Neural progenitor cell (in vitro differentiated cells): ENCODE results near the gene PDGFRB. TPM values are rescaled to one million over a fixed set of nuclear protein-coding genes. Genes with fewer than 3 reads are reported as not detected.

ENCODE experiments used
- DNase-seq: peaks from one replicate; pipeline ENCODE4 v3.0.0-alpha.2; 2016; ENCODE audit warnings: low spot score
- H2AFZ ChIP-seq: fragments of 200-600 bp; sonication (generic); replicated peaks from 2 replicates; pipeline ENCODE4 v1.6.1; 2016; ENCODE audit warnings: antibody characterized with exemption
- H3F3A ChIP-seq: fragments of 200-600 bp; sonication (generic); 2 replicates; pipeline ENCODE4 v1.6.1; 2016; ENCODE audit warnings: antibody characterized with exemption, low read depth
- H3K27ac ChIP-seq: fragments of 200-600 bp; sonication (generic); 2 replicates; pipeline ENCODE4 v1.5.1; 2016; ENCODE audit warnings: mild to moderate bottlenecking
- H3K27me3 ChIP-seq: fragments of 200-600 bp; sonication (generic); 2 replicates; pipeline ENCODE4 v1.6.1; 2016; ENCODE audit warnings: mild to moderate bottlenecking, moderate library complexity
- H3K36me3 ChIP-seq: fragments of 200-600 bp; sonication (generic); 2 replicates; pipeline ENCODE4 v1.5.1; 2016
- H3K4me1 ChIP-seq: fragments of 200-600 bp; sonication (generic); 2 replicates; pipeline ENCODE4 v1.6.1; 2016; ENCODE audit warnings: mixed run types
- H3K4me2 ChIP-seq: fragments of 200-600 bp; sonication (generic); 2 replicates; pipeline ENCODE4 v1.6.1; 2016
- H3K4me3 ChIP-seq: fragments of 200-600 bp; sonication (generic); 2 replicates; pipeline ENCODE4 v1.5.1; 2016
- H3K79me2 ChIP-seq: fragments of 200-600 bp; sonication (generic); 2 replicates; pipeline ENCODE4 v1.6.1; 2016; ENCODE audit warnings: low read depth
- H3K9ac ChIP-seq: fragments of 200-600 bp; sonication (generic); 2 replicates; pipeline ENCODE4 v1.6.1; 2016
- H3K9me3 ChIP-seq: fragments of 200-600 bp; sonication (generic); 2 replicates; pipeline ENCODE4 v1.5.1; 2016; ENCODE audit warnings: low read depth
- H4K20me1 ChIP-seq: fragments of 200-600 bp; sonication (generic); 2 replicates; pipeline ENCODE4 v1.6.1; 2016; ENCODE audit warnings: low read depth
- H3K27ac Mint-ChIP-seq: 3 replicates; pipeline ENCODE4 v1.8.0; 2021; ENCODE audit warnings: mixed read lengths
- H3K27me3 Mint-ChIP-seq: 2 replicates; pipeline ENCODE4 v1.8.0; 2022; ENCODE audit warnings: low read depth, mild to moderate bottlenecking, inconsistent platforms, moderate library complexity, mixed read lengths; ENCODE audit not compliant: insufficient read depth
- H3K36me3 Mint-ChIP-seq: 3 replicates; pipeline ENCODE4 v1.8.0; 2021; ENCODE audit warnings: mixed read lengths
- H3K4me1 Mint-ChIP-seq: 3 replicates; pipeline ENCODE4 v1.8.0; 2021; ENCODE audit warnings: mixed read lengths
- H3K4me3 Mint-ChIP-seq: 3 replicates; pipeline ENCODE4 v1.8.0; 2021; ENCODE audit warnings: mild to moderate bottlenecking, moderate library complexity, mixed read lengths
- H3K9me3 Mint-ChIP-seq: 3 replicates; pipeline ENCODE4 v1.8.0; 2020; ENCODE audit warnings: mixed read lengths
- EZH2 ChIP-seq: fragments of 200-600 bp; sonication (generic); IDR thresholded peaks from 2 replicates; pipeline ENCODE4 v1.6.1; 2017; ENCODE audit warnings: antibody characterized with exemption, mild to moderate bottlenecking, moderate library complexity
- EZH2phosphoT487 ChIP-seq: fragments of 200-600 bp; sonication (generic); IDR thresholded peaks from 2 replicates; pipeline ENCODE4 v1.6.1; 2017; ENCODE audit warnings: antibody characterized with exemption
- total RNA-seq: library from RNA; depleted of rRNA; stranded (reverse); fragments of >200 nt; gene quantifications from 2 replicates; pipeline ENCODE4 v1.2.3, GENCODE V29; 2015; ENCODE audit warnings: low replicate concordance
- TF ChIP-seq, protein P1 (sequence below): fragments of 200-600 bp; sonication (generic); IDR thresholded peaks from 2 replicates; pipeline ENCODE4 v1.5.1; 2017; ENCODE audit warnings: antibody characterized with exemption, mild to moderate bottlenecking

PDGFRB gene
- total RNA-seq, 1 donor from 2014 or later = 8.9 TPM

DNA sequence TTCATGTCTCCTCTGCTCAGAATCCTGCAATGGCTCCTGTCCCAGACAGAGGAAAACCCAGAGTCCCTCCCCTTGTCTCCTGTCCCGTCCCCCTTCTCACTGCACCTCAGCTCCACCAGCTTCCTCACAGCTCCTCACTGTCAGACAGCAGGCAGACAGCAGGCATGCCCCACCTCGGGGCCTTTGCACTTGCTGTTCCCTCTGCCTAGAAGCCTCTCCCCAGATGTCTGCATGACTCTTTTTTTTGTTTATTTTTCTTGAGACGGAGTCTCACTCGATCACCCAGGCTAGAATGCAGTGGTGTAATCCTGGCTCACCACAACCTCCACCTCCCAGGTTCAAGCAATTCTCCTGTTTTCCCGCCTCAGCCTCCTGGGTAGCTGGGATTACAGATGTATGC lies 25.4 kb upstream of the PDGFRB start:
- Histone ChIP-seq H3K9me3 (no peaks in the 10 kb centered on the region), H2AFZ (no peak overlapping the region), H3K36me3 (no peaks in the 10 kb centered on the region), H4K20me1 (no peaks in the 10 kb centered on the region), H3K27ac (no peak overlapping the region), H3K27me3 (peaks cover 8% of the 10 kb centered on the region), H3K4me2 (no peak overlapping the region), H3K9ac (no peak overlapping the region), H3K4me3 (no peak overlapping the region), H3K4me1 (peaks cover 9% of the 10 kb centered on the region), H3K79me2 (no peaks in the 10 kb centered on the region), H3F3A (no peaks in the 10 kb centered on the region)
- H3K9me3 Mint-ChIP-seq = peaks cover 2% of the 10 kb centered on the region
- H3K27me3 Mint-ChIP-seq = peaks cover 9% of the 10 kb centered on the region
- DNase-seq = no peak
- peak overlapping the region; percentile 12 for H3K4me3 Mint-ChIP-seq
- TF ChIP-seq, protein P1, sequence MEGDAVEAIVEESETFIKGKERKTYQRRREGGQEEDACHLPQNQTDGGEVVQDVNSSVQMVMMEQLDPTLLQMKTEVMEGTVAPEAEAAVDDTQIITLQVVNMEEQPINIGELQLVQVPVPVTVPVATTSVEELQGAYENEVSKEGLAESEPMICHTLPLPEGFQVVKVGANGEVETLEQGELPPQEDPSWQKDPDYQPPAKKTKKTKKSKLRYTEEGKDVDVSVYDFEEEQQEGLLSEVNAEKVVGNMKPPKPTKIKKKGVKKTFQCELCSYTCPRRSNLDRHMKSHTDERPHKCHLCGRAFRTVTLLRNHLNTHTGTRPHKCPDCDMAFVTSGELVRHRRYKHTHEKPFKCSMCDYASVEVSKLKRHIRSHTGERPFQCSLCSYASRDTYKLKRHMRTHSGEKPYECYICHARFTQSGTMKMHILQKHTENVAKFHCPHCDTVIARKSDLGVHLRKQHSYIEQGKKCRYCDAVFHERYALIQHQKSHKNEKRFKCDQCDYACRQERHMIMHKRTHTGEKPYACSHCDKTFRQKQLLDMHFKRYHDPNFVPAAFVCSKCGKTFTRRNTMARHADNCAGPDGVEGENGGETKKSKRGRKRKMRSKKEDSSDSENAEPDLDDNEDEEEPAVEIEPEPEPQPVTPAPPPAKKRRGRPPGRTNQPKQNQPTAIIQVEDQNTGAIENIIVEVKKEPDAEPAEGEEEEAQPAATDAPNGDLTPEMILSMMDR = no peak
- H3K4me1 Mint-ChIP-seq = peaks cover 27% of the 10 kb centered on the region
- no peaks in the 10 kb centered on the region for H3K36me3 Mint-ChIP-seq
- peak overlapping the region; percentile 88 for H3K27ac Mint-ChIP-seq

DNA sequence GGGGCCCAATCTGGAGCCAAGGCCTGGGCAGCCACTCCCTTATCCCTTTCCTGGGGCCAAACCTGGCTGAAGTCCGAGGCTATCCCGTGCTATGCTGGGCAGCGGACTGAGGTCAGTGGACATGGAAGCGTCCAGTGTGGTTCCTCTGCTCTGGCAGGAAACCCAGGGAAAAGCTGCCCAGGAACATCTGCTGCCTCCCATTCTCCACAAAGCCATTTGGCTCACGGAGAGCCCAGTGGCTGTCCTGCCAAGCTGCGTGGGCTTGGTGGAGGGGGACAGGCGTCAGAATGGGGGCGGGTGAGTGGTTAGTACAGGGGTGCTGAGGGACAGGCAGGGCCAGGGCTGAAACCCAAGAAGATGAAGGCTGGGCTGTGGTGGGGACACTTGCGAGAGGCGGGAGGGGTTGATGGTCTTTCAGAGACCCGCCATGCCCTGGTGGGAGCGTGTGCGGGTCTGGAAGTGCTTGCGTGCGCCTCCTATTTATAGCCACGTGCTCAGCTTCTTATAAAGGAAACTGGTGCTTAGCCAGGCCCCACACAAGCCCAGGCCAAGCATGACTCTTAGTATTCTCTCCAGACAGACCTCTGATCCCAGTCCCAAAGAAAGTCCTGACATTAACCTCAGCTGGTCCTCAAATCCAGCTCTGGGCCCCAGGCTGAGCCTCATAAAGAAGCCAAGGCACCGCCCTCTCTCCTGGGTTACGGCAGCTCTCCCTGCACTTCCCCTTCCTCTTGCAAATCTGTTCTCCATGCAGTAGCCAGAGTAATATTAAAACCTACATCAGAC lies 24.8 kb upstream of the PDGFRB start:
- Histone ChIP-seq H3K36me3 (no peaks in the 10 kb centered on the region), H3K79me2 (no peaks in the 10 kb centered on the region), H3K9me3 (no peaks in the 10 kb centered on the region), H3K9ac (no peak overlapping the region), H3K27me3 (peaks cover 2% of the 10 kb centered on the region), H3K4me2 (no peak overlapping the region), H3F3A (no peaks in the 10 kb centered on the region), H3K4me3 (no peak overlapping the region), H3K4me1 (peaks cover 3% of the 10 kb centered on the region), H4K20me1 (no peaks in the 10 kb centered on the region), H3K27ac (no peak overlapping the region), H2AFZ (no peak overlapping the region)
- H3K9me3 Mint-ChIP-seq = peaks cover 2% of the 10 kb centered on the region
- H3K4me3 Mint-ChIP-seq = peak overlapping the region; percentile 12
- no peaks in the 10 kb centered on the region for H3K36me3 Mint-ChIP-seq
- peaks cover 9% of the 10 kb centered on the region for H3K27me3 Mint-ChIP-seq
- TF ChIP-seq EZH2phosphoT487 (no peak), EZH2 (no peak)
- TF ChIP-seq, protein P1 = no peak
- no peak for DNase-seq
- peaks cover 22% of the 10 kb centered on the region for H3K4me1 Mint-ChIP-seq
- peak overlapping the region; percentile 88 for H3K27ac Mint-ChIP-seq

DNA sequence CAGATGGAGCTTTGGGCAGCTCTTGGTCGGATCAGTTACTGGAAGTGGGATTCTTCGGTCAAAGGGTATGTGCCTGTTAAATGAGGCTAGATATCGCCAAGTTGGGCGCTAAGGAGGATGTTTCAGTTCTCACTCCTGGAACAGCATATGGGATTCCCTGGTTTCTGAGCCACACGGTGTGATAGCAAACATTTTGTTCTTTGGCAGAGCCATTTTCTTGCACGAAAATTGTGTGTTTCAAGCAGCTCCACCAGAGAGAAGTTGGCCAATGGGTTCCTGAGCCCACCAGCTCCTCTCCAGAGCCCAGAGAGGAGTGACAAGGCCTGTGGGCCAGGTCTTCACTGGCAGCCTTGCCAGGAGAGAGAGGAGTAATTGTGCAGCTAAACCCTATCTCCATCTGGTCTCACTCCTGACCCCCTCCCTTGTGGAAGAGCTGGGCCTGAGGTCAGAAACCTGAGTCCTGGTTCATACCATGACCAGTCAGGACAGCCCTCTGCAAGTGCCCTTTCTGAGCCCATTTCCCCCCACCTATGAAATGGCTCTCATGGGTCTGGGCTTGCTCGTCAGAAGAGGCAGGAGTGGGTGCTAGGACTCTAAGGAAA lies 23.5 kb upstream of the PDGFRB start:
- Histone ChIP-seq H3K79me2 (no peaks in the 10 kb centered on the region), H3K36me3 (no peaks in the 10 kb centered on the region), H2AFZ (no peak overlapping the region), H4K20me1 (no peaks in the 10 kb centered on the region), H3K4me2 (no peak overlapping the region), H3K27ac (no peak overlapping the region), H3K9ac (no peak overlapping the region), H3K4me3 (no peak overlapping the region), H3K9me3 (no peaks in the 10 kb centered on the region), H3F3A (no peaks in the 10 kb centered on the region), H3K27me3 (no peaks in the 10 kb centered on the region), H3K4me1 (no peaks in the 10 kb centered on the region)
- no peak for DNase-seq
- no peak overlapping the region for H3K4me3 Mint-ChIP-seq
- H3K4me1 Mint-ChIP-seq = peaks cover 14% of the 10 kb centered on the region
- peaks cover 2% of the 10 kb centered on the region for H3K9me3 Mint-ChIP-seq
- peaks cover 9% of the 10 kb centered on the region for H3K27me3 Mint-ChIP-seq
- H3K36me3 Mint-ChIP-seq = no peaks in the 10 kb centered on the region
- no peak for TF ChIP-seq EZH2
- no peak for TF ChIP-seq EZH2phosphoT487
- TF ChIP-seq, protein P1 = no peak
- H3K27ac Mint-ChIP-seq = no peak overlapping the region
